Trophoblast cell (in vitro differentiated cells and primary cell): ENCODE data around the gene PTPN22. TPM values are rescaled to one million over a fixed set of nuclear protein-coding genes. Genes with fewer than 3 reads are reported as not detected.

ENCODE experiments used
- DNase-seq, 2 donors: peaks; one replicate each; pipeline ENCODE4 v3.0.0-alpha.2; 2016
- H2AFZ ChIP-seq: 2 replicates; pipeline ENCODE4 v1.6.1; 2013; ENCODE audit warnings: low read length, moderate library complexity, mild to moderate bottlenecking; ENCODE audit not compliant: insufficient read depth, poor library complexity
- H2AK5ac ChIP-seq: 2 replicates; pipeline ENCODE4 v1.6.1; 2013; ENCODE audit warnings: mild to moderate bottlenecking, low read length
- H2BK120ac ChIP-seq: 2 replicates; pipeline ENCODE4 v1.6.1; 2013; ENCODE audit warnings: low read length, mild to moderate bottlenecking, moderate library complexity; ENCODE audit not compliant: insufficient read depth, poor library complexity
- H2BK12ac ChIP-seq: 2 replicates; pipeline ENCODE4 v1.6.1; 2013; ENCODE audit warnings: mild to moderate bottlenecking, low read length, moderate library complexity
- H2BK5ac ChIP-seq: 2 replicates; pipeline ENCODE4 v1.6.1; 2013; ENCODE audit warnings: low read length, low read depth, moderate library complexity, mild to moderate bottlenecking; ENCODE audit not compliant: poor library complexity
- H3K14ac ChIP-seq: 2 replicates; pipeline ENCODE4 v1.6.1; 2013; ENCODE audit warnings: mild to moderate bottlenecking, low read length
- H3K18ac ChIP-seq: 2 replicates; pipeline ENCODE4 v1.6.1; 2013; ENCODE audit warnings: mild to moderate bottlenecking, low read length
- H3K23ac ChIP-seq: 2 replicates; pipeline ENCODE4 v1.6.1; 2013; ENCODE audit warnings: low read length
- H3K27ac ChIP-seq: 2 replicates; pipeline ENCODE4 v1.5.1; 2013; ENCODE audit warnings: low read depth, mild to moderate bottlenecking, inconsistent platforms, low read length, moderate library complexity
- H3K27me3 ChIP-seq: 2 replicates; pipeline ENCODE4 v1.6.1; 2013; ENCODE audit warnings: inconsistent platforms, mild to moderate bottlenecking, low read length, moderate library complexity; ENCODE audit not compliant: insufficient read depth
- H3K36me3 ChIP-seq, 2 experiments: 1 replicate in 1 of 2; 2 replicates in 1 of 2; pipeline ENCODE4 v1.6.1; 2013; ENCODE audit warnings: low read length in 2 of 2, mild to moderate bottlenecking in 2 of 2, moderate library complexity in 1 of 2; ENCODE audit not compliant: insufficient read depth in 2 of 2, control insufficient read depth in 1 of 2
- H3K4ac ChIP-seq: 2 replicates; pipeline ENCODE4 v1.6.1; 2013; ENCODE audit warnings: low read depth, mild to moderate bottlenecking, low read length, moderate library complexity
- H3K4me1 ChIP-seq, 2 experiments: 1 replicate in 1 of 2; 2 replicates in 1 of 2; pipeline ENCODE4 v1.6.1; 2013; ENCODE audit warnings: low read length in 2 of 2, mild to moderate bottlenecking in 2 of 2, moderate library complexity in 1 of 2; ENCODE audit not compliant: insufficient read depth in 2 of 2, control insufficient read depth in 1 of 2
- H3K4me2 ChIP-seq: 2 replicates; pipeline ENCODE4 v1.6.1; 2013; ENCODE audit warnings: inconsistent platforms, mild to moderate bottlenecking, low read length, moderate library complexity
- H3K4me3 ChIP-seq: 2 replicates; pipeline ENCODE4 v1.5.1; 2013; ENCODE audit warnings: mild to moderate bottlenecking, low read depth, low read length, inconsistent platforms
- H3K79me1 ChIP-seq: one replicate; pipeline ENCODE4 v1.6.1; 2013; ENCODE audit warnings: low read length
- H3K79me2 ChIP-seq: 2 replicates; pipeline ENCODE4 v1.6.1; 2013; ENCODE audit warnings: low read length, mild to moderate bottlenecking; ENCODE audit not compliant: control insufficient read depth, insufficient read depth, poor library complexity
- H3K9ac ChIP-seq: 2 replicates; pipeline ENCODE4 v1.6.1; 2013; ENCODE audit warnings: mild to moderate bottlenecking, low read length
- H3K9me3 ChIP-seq: 2 replicates; pipeline ENCODE4 v1.6.1; 2013; ENCODE audit warnings: low read depth, mild to moderate bottlenecking, control low read depth, inconsistent platforms, low read length; ENCODE audit not compliant: insufficient read depth
- H4K12ac ChIP-seq: 2 replicates; pipeline ENCODE4 v1.6.1; 2013; ENCODE audit warnings: low read depth, mild to moderate bottlenecking, low read length, moderate library complexity
- H4K8ac ChIP-seq: 2 replicates; pipeline ENCODE4 v1.6.1; 2013; ENCODE audit warnings: low read depth, mild to moderate bottlenecking, low read length, moderate library complexity
- H4K91ac ChIP-seq: one replicate; pipeline ENCODE4 v1.6.1; 2013; ENCODE audit warnings: low read depth, mild to moderate bottlenecking, low read length, moderate library complexity
- WGBS: extraction: QIAGEN DNeasy Blood & Tissue Kit; methylation state at CpG from one replicate; pipeline ENCODE4 v1.1.7; 2013; ENCODE audit warnings: missing lambda C conversion rate; ENCODE audit not compliant: insufficient read length, insufficient coverage; ENCODE audit errors: extremely low coverage; 5-methylcytosine and 5-hydroxymethylcytosine counted together
- polyA plus RNA-seq: library from polyadenylated mRNA; stranded (reverse); fragments of 200-250 nt; gene quantifications from 2 replicates; pipeline ENCODE4 v1.2.3, GENCODE V29; 2013

The PTPN22 gene
- polyA plus RNA-seq: 0.36 and 0.40 TPM in 2 replicates

DNA sequence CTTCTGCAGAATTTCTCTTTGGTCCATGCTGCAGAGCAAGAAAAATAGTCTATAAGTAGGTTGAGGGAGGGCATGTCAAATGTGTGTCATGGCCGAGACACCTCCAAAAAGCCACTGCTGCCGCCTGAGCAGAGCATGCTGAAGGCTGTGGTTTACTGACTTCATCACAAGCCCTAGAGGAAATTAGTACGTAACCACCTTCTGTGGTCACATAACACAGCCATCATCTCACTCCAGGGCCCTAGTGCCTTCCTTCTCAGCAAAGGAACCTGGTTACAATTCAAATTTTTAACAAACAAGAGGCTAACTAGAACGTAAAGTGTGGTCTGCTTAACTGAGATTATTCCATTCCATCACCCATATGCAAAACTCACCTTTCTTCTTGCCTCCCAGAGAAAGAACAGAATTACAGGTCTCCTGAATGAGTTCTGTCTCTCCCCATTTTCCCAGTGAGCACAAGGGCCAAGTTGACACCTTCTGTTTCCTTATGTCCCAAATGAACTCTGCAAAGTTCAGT, at the start of gene PTPN22:
Gene PTPN22, minus strand, starts transcription at position 116 of the 517 bp plus-strand sequence.
- no peaks in the 10 kb centered on the region for H3K9me3 ChIP-seq
- no peaks in the 10 kb centered on the region for H3K79me2 ChIP-seq
- no peak within 1 kb of the TSS for H2BK12ac ChIP-seq
- H3K4ac ChIP-seq: no peak within 1 kb of the TSS
- no peak within 1 kb of the TSS for H3K14ac ChIP-seq
- H3K23ac ChIP-seq: no peak within 1 kb of the TSS
- H3K4me2 ChIP-seq: no peak within 1 kb of the TSS
- H3K4me1 ChIP-seq: no peaks in the 10 kb centered on the region
- H2BK120ac ChIP-seq: no peak within 1 kb of the TSS
- H4K8ac ChIP-seq: no peak within 1 kb of the TSS
- no peak within 1 kb of the TSS for H2AK5ac ChIP-seq
- no peak within 1 kb of the TSS for H3K4me3 ChIP-seq
- H3K79me1 ChIP-seq: no peaks in the 10 kb centered on the region
- H3K27ac ChIP-seq: no peak within 1 kb of the TSS
- no peak within 1 kb of the TSS for H3K18ac ChIP-seq
- no peak within 1 kb of the TSS for H3K9ac ChIP-seq
- no peak within 1 kb of the TSS for H4K12ac ChIP-seq
- H3K36me3 ChIP-seq: no peaks in the 10 kb centered on the region
- H4K91ac ChIP-seq: no peak within 1 kb of the TSS
- no CpG with 5 or more reads among the region's 4 CpGs for WGBS
- no peak within 1 kb of the TSS for H2BK5ac ChIP-seq
- peak; percentile 5 to 16 for DNase-seq
- no peak within 1 kb of the TSS for H2AFZ ChIP-seq
- H3K27me3 ChIP-seq: no peaks in the 10 kb centered on the region

DNA sequence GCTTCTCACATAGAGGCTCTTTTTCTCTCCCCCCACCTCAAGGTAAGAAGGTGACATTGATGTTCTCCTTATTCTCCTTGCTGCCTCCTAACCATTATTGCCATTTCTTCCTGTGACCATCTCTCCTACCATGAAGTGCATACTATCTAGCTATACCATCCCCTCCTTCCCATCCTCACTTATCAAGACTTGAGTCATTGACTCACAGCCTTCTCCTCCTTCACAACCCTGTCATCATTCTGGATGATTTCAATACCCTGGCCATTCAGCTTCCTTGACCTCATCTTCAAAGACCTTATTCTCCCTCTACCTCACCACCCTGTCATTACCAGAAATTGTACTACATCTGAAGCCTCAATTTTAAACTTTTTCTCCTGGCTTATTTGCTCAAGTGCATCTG, 46.7 kb upstream of the PTPN22 start:
- no peaks in the 10 kb centered on the region for H3K79me2 ChIP-seq
- H3K9me3 ChIP-seq: no peaks in the 10 kb centered on the region
- no peak for DNase-seq
- no peak overlapping the region for H2BK5ac ChIP-seq
- no peaks in the 10 kb centered on the region for H3K36me3 ChIP-seq
- H3K14ac ChIP-seq: no peak overlapping the region
- no peak overlapping the region for H3K18ac ChIP-seq
- no peak overlapping the region for H3K4ac ChIP-seq
- no peak overlapping the region for H3K9ac ChIP-seq
- H3K4me3 ChIP-seq: no peak overlapping the region
- H4K12ac ChIP-seq: no peak overlapping the region
- H3K4me2 ChIP-seq: no peak overlapping the region
- H3K27me3 ChIP-seq: no peaks in the 10 kb centered on the region
- no peak overlapping the region for H3K27ac ChIP-seq
- no peak overlapping the region for H2AFZ ChIP-seq
- H2BK120ac ChIP-seq: no peak overlapping the region
- no peaks in the 10 kb centered on the region for H3K4me1 ChIP-seq
- no peak overlapping the region for H4K8ac ChIP-seq
- H3K79me1 ChIP-seq: no peaks in the 10 kb centered on the region
- no peak overlapping the region for H4K91ac ChIP-seq
- no peak overlapping the region for H3K23ac ChIP-seq
- H2AK5ac ChIP-seq: no peak overlapping the region
- H2BK12ac ChIP-seq: no peak overlapping the region

DNA sequence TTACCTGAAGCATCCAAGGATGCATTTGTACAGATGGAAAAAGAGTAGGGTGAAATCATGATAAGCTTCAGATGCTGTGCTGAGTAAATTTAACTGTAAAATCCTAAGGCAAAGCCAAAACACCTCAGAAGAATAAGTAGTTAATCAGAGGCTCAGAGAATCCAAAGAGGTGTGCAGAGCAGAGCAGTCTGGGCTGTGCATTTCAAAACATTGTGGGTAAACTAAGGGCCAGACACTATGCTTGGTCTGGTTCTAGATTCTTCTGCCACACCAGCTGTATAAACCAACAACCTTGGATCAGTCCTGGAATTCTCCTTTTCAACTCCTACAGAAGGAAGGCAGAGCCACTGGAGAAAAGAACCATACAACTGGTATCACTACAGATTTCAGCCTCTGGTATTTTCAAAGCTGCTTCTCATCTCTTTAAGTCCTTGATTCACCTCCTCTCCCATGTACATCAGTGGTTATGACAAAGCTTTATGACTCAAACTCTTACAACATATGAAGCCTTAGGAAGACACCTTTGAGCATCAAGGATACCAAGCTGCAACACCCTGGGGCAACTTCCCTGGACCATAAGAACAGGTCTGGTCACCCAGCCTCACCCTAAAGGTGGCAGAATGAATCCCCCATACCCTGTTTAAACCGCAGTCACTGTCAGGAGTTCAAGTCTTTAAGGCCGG, 46.0 kb upstream of the PTPN22 start:
- Histone ChIP-seq H3K9me3 (no peaks in the 10 kb centered on the region), H3K4ac (no peak overlapping the region)

DNA sequence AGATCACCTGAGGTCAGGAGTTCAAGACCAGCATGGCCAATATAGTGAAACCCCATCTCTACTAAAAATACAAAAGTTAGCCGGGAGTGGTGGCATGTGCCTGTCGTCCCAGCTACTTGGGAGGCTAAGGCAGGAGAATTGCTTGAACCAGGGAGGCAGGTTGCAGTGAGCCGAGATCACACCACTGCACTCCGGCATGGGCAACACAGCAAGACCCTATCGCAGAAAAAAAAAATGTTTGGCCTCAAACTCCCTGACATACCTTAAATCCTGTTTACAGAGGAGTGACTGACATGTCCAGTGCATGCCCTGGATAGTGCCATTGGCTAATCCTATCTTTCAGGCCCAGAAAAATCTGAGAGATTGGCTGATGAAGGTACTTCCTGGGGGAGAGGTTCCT, 45.5 kb upstream of the PTPN22 start:
- Histone ChIP-seq H3K18ac (no peak overlapping the region), H2BK5ac (no peak overlapping the region), H3K9ac (no peak overlapping the region), H3K4me2 (no peak overlapping the region), H2AFZ (no peak overlapping the region), H3K79me2 (no peaks in the 10 kb centered on the region), H2BK12ac (no peak overlapping the region), H3K14ac (no peak overlapping the region), H4K12ac (no peak overlapping the region), H3K4me3 (no peak overlapping the region), H3K79me1 (no peaks in the 10 kb centered on the region), H3K23ac (no peak overlapping the region), H4K91ac (no peak overlapping the region), H3K27ac (no peak overlapping the region), H2BK120ac (no peak overlapping the region), H3K27me3 (no peaks in the 10 kb centered on the region), H3K9me3 (no peaks in the 10 kb centered on the region), H2AK5ac (no peak overlapping the region), H3K4ac (no peak overlapping the region), H4K8ac (no peak overlapping the region), H3K36me3 (peaks cover 2 to 5% of the 10 kb centered on the region in 2 experiments), H3K4me1 (no peaks in the 10 kb centered on the region)
- WGBS: no CpG with 5 or more reads among the region's 5 CpGs
- no peak for DNase-seq

More for the DNA sequence above, 46.0 kb upstream of the PTPN22 start:
- H4K8ac ChIP-seq: no peak overlapping the region
- no peak overlapping the region for H4K91ac ChIP-seq
- H4K12ac ChIP-seq: no peak overlapping the region
- no peak overlapping the region for H2BK120ac ChIP-seq
- no peak overlapping the region for H3K4me3 ChIP-seq
- H3K27me3 ChIP-seq: no peaks in the 10 kb centered on the region
- DNase-seq: peak; percentile 52 to 72
- H2AFZ ChIP-seq: no peak overlapping the region
- no CpG with 5 or more reads among the region's 2 CpGs for WGBS
- H3K79me2 ChIP-seq: no peaks in the 10 kb centered on the region
- no peak overlapping the region for H3K18ac ChIP-seq
- no peak overlapping the region for H3K9ac ChIP-seq
- no peaks in the 10 kb centered on the region for H3K79me1 ChIP-seq
- no peak overlapping the region for H3K14ac ChIP-seq
- H2BK5ac ChIP-seq: no peak overlapping the region
- no peak overlapping the region for H2BK12ac ChIP-seq
- peaks cover 2 to 3% of the 10 kb centered on the region in 2 experiments for H3K36me3 ChIP-seq
- no peak overlapping the region for H2AK5ac ChIP-seq
- H3K4me2 ChIP-seq: no peak overlapping the region
- no peaks in the 10 kb centered on the region for H3K4me1 ChIP-seq
- H3K27ac ChIP-seq: no peak overlapping the region
- no peak overlapping the region for H3K23ac ChIP-seq
